KG1 (cell line): ENCODE results near the gene WBP2.
"Not testable (repeated sequence)": the region's sequence is repeated elsewhere in the genome, so short reads cannot be mapped to it uniquely, and the experiment has no call there.

Experiments
- DNase-seq: peaks from one replicate; lab custom pipeline; 2025; lab: John Stamatoyannopoulos, UW

The WBP2 gene

DNA sequence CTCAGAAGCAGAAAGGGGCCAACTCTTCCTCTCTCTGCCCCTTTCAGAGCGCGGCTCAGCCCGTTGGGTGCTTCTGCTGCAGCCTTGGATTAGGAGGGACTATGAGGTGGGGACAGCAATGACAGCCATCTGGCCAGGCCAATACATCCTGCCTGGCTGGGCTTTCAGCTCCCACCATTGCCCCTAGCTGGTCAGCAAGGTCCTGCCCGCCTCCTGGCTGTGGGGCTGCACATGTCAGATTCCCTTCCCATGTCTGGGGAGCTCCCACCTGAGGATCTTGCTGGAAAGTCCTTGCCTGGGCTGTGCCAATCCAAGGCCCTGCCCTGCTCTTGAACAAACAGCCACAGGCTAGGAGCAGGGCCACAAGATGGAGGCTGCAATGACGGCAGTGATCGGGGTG, 33.3 kb upstream of the WBP2 start:
- DNase-seq = no peak

DNA sequence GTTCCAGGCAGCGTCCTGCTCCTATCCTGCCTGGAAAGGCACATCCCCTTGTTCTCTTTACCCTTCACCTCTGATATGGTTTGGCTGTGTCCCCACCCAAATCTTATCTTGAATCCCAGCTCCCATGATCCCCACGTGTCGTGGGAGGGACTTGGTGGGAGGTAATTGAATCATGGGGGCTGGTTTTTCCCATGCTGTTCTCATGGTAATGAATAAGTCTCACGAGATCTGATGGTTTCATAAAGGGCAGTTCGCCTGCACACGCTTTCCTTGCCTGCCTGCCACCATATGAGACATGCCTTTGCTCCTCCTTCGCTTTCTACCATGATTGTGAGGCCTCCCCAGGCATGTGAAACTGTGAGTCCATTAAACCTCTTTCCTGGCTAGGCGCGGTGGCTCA, 30.7 kb upstream of the WBP2 start:
- DNase-seq = not testable (repeated sequence)

DNA sequence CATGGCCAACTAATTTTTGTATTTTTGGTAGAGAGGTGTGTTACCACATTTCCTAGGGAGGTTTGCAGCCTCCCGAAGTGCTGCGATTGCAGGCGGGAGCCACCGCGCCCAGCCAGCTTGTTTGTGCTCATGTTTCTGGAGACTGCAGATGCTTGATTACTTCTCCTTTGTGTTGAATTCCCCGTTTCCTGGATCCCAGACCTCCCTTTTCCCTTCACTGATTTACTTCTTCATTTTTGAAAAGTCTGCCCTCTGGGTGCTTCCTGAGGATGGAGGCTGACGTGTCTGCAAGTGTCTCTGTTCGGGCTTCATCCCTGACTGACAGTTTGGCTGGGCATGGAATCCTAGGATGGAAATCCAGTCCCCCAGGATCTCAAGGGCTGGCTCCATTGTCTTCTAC, 30.3 kb upstream of the WBP2 start:
- DNase-seq = no peak

DNA sequence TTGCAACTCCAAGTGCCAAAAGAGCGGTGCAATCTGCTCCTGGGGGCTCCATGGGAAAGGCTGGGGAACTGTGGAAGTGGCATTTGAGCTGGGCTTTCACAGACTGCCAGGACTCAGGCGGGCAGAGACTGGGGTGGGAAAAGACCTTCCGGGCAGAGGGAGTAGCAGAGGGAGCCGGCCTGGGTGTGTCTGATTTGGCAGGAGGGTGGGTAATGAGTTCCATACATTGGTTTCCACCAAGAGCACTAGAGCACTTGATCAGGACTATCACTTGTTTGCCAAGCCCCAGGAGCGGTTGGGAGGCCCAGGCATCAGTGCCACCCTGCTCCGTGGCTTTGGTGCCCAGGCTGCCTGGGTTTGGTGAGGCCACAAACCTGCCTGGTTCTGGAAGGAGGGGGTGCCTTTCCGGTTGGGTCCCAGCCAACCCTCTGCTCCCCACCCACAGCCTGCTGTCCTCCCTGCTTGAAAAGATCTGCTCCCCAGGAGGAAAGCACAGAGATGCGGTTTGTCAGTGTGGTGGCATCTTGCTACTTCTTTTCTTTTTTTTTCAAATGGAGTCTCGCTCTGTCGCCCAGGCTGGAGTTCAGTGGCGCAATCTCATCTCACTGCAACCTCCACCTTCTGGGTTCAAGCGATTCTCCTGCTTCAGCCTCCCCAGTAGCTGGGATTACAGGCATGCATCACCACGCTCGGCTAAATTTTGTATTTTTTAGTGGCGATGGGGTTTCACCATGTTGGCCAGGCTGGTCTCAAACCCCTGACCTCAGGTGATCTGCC, 26.7 kb upstream of the WBP2 start:
- no peak for DNase-seq

DNA sequence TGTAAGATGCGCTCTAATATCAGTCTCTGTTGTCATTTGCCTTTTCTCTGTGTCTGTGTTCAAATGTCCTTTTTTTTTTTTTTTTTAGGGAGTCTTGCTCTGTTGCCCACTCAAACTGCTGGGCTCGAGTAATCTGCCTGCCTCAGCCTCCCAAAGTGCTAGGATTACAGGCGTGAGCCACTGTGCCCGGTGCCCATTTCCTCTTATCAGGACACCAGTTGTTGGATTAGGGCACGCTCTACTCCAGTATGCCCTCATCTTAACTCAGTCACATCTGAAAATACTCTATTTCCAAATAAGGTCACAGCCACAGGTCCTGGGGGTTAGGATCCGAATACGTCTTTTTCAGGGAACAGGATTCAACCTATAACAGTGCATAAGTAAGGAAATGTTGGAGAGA, 25.1 kb upstream of the WBP2 start:
- no peak for DNase-seq

DNA sequence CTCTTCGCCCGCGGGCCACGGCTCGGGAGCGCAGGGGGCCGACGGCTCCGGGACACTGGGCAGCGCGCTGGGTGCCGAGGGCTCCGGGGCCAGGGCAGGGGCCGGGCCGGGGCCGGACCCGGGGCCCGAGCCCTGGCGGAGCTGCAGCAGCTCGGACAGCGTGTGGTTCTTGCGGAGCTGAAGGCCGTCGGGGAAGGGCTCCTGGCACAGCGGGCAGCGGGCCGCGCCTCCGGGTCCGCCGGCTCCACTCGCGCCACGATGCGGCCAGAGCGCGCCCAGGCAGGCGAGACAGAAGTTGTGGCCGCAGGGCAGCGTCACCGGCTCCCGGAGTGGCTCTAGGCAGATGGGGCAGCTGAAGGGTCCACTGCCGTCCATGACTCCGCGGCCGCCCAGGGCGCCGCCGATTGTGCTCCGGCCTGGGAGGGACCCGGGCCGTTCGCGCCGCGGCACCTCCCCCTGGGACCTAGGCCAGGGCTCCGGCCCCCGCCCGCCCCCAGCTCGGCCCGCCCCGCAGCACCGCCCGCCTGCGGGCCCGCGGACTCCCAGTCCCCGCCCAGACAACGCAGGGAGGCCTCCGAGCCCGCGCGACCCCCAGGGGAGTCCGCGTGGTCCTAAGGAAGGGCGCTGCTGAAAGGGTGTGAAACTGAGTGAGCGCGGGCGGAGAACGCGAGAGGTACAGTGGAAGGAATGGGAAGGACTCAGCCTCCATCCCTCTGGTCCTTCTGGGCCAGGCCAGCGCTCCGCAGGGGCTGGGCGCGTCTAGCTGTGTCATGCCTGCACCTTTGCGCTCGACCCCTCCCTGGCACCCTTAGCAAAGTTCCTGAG, 23.3 kb upstream of the WBP2 start, which contains the start of gene TRIM47:
Gene TRIM47, minus strand, starts transcription at position 408 of the 825 bp plus-strand sequence. Its CDS starts 33 bp downstream, at position 375.
- DNase-seq = peak; percentile 8

DNA sequence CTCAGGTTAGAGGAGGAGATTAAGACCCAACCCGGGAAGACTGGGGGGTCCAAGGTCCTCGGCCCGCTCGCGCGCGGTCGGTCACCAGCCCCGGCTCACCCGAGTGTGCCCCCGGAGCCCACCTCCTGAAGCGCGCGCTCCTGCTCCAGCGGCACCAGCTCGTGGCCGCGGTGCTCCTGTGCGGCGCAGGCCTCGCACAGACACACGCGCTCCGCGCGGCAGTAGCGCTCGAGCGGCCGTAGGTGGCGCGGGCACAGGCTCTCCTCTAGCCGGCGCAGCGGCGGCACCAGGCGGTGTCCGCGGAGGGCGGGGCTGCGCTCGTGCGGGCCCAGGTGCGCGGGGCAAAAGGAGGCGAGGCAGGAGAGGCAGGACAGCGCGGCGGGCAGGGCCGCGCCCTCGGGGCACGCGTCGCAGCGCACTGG, 22.6 kb upstream of the WBP2 start:
- DNase-seq = peak; percentile 6

DNA sequence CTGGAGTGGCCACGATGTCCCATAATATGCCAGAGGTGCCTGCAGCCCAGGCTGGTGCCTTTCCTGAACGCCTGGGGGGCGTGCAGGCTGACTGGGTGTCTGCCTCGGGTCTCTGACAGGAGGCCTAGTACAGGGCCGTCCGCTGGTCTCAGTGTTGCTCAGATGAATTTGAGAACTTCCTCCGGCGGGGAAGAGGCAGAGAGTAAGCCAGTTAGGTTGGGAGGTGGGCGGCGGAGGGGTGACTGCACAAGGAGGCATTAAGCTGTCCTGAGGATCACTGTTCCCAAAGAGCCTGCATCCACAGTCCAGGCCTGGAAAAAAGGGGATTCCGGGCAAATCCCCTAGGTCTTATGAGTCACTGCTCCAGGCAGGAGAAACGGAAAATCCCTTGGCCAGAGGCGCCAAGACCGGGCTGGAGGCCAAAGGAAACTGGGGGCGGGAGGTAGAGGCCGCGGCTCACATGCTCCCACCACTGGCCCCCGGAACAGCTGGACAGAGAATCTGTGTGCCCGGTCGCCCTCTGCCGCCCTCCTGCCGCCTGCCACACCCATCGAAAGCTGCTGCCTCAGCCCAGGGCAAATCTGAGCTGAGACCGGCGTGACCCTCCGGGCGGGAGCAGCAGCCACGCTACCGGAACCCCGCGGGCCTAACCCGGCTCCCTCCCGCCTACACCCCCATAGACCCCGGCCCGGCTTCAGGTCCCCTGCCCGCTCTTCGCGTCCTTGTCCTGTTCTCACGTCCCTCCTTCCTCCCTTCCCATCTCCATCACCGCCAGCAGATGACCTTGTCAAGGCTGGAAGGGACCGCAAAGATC, 22.0 kb upstream of the WBP2 start:
- no peak for DNase-seq

DNA sequence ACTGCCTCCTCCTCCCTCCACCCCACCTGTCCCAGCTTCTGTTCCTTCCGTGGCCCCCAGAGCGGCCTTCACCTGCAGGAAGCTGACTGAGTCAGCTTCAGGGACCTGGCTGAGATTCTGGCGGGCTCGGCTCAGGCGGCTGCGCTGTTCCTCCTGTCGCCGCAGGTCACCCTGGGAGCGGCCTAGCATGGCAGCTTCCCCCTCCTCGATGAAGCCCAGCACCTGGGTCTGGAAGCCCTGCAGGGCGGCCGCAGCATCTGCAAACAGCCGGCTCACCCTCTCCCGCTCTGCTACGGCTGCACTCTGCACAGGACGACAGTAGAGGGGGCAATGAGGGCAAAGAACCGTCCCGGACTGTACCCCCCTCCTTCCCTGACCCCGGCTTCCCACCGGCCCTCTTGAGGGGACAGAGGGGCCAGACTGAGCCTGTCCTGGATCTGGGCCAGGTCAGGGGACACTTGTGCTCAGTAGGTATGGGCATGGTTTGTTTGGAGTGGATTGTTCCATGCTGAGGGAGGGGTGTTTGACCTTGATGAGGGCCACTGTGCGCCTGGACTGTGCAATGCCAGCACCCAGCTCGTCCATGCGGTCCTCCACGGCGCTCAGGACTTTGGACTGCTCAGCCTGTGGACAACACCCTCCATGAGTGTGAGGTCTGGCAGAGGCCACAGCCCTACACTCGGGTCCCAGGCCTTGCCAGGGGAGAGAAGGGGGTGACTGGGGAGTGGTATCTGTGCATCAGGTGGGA, 21.2 kb upstream of the WBP2 start:
- DNase-seq = no peak

DNA sequence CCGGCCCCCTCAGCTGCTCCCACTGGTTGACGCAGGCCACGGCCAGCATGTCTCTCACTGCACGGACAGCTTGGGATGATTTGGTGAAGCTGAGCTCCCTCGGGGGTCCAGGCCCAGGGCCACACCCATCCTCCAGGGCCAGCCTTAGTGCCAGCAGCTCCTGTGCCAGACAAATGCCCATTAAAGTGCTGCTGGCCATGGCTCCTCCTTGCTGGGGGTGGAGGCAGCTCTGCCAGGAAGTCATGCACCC, 20.7 kb upstream of the WBP2 start:
- no peak for DNase-seq

DNA sequence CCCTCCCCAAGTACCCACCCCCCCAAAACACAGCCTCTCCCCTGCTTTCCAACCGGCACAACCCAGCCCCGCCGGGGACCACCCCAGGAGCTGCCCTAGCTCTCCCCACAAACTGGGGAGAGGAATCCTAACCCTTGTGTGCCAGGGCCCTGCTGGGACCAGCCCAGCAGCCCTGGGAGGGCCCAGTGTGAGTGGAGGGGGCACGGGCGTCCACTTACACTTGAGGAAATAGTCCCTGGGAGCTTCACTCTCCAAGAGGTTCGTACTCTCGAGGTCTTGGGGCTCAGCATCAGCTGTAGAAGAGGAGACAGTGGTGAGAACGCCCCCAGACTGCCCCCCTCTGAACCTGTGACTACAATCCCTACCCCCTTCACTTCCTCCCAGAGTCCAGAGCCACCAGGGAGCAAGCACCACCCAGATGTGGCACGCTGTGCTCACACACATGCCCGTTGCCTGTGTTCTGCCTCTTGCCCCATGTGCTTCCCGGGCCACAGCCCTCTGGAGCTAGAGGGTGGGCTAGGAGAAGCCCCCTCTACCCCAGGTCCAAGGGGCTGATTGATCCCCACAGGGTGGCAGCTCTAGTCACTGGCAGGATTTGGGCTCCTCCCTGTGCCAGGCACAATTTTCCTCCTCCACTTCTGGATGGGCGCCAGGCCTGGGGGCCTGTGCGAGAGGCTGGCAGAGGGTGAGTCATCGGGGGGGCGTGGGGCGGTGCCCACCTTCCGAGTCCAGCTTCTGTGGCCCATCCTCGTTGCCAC, 20.2 kb upstream of the WBP2 start:
- DNase-seq = no peak

DNA sequence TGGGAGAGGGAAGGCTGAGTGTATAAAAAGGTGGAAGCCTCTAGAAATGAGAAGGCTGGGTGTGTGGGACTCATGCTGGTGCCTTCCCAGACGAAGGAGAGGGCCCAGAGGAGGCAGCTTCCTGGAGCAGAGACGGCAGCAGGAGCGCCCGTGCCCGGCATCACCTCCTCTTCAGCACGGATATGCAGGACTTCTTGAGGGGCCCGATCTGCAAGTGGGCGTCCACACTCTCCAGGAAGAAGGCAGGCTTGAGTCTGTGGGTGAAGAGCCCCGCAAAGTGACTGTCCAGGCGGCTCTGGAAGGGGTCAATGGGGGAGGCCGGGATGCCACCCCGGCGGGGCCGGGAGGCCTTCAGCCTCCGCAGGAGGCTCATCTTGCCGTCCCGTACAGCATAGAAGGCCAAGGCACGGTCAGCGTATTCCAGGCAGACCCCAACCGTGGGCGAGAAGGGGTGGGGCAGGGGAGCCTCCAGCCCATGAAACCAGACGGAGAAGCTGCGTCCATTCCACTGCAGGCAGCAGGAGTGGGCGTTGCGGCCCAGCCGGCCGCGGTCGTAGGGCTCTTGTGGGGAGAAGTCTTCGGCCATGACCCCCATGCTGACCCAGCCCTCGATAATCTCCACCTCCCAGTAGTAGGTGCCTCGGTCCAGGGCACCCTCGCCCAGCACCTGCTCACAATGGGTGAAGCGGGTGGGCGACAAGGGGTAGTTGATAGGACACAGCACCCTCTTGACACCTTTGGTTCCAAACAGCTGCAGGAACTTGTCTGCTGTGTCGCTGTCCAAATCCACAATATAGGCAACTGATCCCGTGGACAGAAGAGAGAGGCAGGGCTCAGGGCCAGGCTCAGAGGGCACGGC, 19.4 kb upstream of the WBP2 start:
- DNase-seq = no peak

DNA sequence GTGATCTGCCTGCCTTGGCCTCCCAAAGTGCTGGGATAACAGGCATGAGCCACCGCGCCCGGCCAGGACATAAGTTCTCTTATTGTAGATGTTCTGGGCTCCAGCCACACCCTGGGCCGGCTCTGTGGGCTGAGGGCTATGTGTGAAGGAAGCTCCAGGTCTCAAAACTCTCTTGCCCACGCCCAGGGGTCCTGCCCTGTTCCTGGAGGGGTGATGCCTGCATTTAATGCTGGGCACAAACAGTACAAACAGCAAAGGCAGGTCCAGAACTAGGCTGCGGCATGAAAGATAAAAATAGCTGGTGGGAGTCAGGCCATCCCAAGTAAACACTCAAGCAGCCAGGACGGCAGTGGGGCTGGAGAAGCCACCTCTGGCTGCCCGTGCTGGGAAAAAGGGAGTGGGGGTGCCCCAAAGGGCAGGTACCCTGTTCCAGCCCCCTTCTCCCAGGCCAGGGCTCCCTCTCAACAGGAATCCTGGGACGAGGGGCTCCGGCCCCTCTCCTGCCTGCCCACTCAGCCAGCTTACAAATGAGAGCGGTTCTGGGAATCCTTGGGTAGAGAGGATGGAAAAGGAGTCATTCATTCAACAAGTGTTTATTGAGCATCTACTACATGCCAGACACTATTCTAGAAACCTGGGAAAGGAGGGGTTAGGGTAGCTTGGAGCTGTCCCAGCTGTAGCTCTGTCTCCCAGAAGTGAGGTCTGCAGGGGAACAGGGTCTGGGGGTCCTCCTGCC, 18.6 kb upstream of the WBP2 start:
- no peak for DNase-seq

DNA sequence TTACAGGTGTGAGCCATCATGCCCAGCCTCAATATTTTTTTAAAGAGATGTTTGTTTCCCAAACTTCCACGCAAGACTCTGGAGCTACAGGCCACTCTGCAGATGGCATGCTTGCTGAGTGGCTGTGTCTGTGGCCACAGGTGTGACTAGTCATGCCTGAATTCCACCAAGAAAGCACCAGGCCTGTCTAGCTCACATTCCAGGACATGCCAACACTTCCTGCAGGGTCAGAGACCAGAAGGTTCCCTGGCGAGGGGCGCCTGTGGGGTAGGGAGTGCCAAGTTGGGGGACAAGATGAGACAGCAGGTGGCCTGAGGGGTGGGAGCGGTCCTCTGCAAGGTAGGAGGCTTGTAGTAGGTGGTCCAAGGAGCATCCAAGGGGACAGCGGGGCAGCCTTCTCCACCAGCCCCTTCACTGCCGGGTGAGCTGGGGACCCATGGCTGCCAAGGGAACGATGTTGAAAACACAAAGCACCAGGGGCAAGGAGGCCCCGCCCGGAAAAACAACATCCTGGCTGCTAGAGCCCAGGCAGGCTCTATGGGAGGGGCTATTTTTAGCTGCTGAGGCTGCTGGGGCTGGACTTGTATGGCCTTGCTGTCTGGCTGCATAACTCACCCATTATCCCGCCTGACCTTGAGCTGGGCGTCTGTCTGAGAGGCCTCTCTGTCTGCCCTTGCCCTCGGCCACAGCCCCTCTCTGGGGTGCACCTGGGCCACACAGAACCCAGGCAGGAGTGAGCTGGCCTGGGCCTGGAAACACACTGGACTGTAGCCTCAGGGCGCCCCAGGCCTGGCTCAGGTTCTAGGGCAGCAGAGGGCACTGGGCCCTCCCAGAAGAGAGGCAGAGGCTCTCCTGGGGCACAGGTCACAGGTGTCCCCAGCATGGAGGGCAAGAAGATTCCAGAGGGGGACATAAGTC, 17.6 kb upstream of the WBP2 start:
- DNase-seq = no peak

DNA sequence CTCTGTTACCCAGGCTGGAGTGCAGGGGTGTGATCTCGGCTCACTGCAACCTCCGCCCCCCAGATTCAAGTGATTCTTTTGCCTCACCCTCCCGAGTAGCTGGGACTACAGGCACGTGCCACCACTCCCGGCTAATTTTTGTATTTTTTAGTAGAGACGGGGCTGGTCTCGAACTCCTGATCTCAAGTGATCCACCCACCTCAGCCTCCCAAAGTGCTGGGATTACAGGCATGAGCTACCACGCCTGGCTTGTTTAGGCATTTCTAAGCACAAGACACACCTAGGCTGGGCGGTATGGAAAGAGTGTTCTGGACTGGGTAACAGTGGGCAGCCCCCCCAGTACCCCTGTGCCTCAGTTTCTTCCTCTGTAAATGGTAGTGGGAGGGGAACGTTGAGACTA, 15.1 kb upstream of the WBP2 start:
- DNase-seq = not testable (repeated sequence)

DNA sequence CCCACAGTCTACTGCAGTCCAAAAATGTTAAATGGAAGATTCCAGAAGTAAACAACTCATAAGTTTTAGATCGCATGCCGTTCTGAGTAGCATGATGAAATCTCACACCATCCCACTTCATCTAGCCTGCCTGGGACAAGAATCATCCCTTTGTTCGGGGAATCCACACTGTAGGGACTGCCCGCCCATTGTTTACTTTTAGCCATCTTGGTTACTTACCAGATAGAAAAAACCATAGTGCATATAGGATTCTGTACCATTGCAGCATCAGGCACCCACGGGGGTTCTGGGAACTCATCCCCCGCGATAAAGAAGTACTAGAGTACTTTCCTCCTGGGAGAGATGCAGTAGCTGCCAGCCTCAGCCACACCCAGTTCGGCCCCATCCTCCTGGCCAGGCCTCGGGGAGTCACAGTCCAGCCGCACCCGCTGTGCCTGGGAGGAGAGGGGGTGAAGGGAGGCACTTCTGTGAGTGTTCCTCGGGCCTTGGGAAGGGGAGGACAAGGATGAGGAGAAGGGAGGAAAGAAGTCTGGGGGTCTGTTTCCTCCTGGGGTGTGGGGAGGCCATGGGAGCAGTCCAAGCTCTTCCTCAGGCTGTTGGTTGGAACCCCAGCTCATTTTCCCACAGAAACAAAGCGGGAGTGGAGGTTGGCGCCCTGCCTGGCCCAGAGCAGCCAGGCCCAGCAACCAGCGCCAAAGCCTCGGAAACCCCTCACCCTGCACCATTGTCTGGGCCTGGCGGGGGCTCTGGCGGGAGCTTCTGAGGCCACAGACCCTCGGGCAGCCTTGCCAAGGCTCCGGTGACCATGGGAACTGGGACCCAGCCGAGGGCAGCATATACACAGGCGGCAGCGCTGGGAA, 14.4 kb upstream of the WBP2 start:
- no peak for DNase-seq

DNA sequence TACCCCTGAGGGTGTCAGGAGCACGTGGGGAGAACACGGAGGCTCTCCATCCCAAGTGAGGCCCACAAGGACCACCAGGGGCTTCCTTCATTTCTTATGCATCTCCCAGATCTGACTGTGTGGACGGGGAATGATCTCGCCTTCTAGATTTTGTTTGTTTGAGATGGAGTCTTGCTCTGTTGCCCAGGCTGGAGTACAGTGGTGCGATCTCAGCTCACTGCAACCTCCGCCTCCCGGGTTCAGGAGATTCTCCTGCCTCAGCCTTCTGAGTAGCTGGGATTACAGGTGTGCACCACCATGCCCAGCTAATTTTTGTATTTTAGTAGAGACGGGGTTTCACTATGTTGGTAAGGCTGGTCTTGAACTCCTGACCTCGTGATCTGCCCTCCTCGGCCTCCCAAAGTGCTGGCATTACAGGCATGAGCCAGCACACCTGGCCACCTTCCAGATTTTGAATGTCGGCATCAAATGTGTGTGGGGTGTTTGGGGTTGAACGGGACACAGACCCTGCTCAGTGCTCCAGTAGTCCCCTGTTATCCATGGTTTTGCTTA, 13.7 kb upstream of the WBP2 start:
- not testable (repeated sequence) for DNase-seq
